T-cell (primary cell): ENCODE results near the gene AP2A2. TPM values are rescaled to one million over a fixed set of nuclear protein-coding genes. Genes with fewer than 3 reads are reported as not detected.

Experiments
- total RNA-seq, 35 experiments: library from RNA in 6 of 35; stranded (reverse) in 6 of 35; fragments of 120-200 nt in 1 of 35; gene quantifications; one replicate each; pipeline versions ENCODE4 v1.2.1 to v1.2.4 and lab custom pipeline; 2013 to 2026

AP2A2 gene
- total RNA-seq, 5 donors from 2014 or later (not counting 1 experiment from before 2014, with no cell fraction given), result 59.6 to 85.3 (median 70.8) TPM

Other genes with a start within 250 kb of the AP2A2 start
- gene DEAF1, start 230.6 kb upstream of the AP2A2 start, total RNA-seq, result 100 to 1,000 TPM in 1 of 5 donors, 10 to 100 TPM in 4; 55.8 to 121 (median 57.3) TPM
- 10 to 100 TPM; 21.2 to 43.9 (median 42.4) TPM for gene TMEM80, start 230.1 kb upstream of the AP2A2 start, total RNA-seq
- 10 to 100 TPM in 4 of 5 donors, 1 to 10 TPM in 1; 7.5 to 18.5 (median 14.6) TPM for gene EPS8L2, start 219.6 kb upstream of the AP2A2 start, total RNA-seq
- gene TALDO1, start 178.4 kb upstream of the AP2A2 start, total RNA-seq, result 100 to 1,000 TPM in 3 of 5 donors, 10 to 100 TPM in 2; 60.5 to 106 (median 102) TPM
- 10 to 100 TPM; 40.8 to 73.5 (median 70.2) TPM for gene GATD1, start 148.4 kb upstream of the AP2A2 start, total RNA-seq
- gene CEND1, start 135.8 kb upstream of the AP2A2 start, total RNA-seq, result under 1 TPM in 3 of 5 donors, not detected in 2; 0.18 to 0.28 (median 0.20) TPM
- 10 to 100 TPM; 22.4 to 37.4 (median 35.1) TPM for gene SLC25A22, start 127.6 kb upstream of the AP2A2 start, total RNA-seq
- gene PIDD1, start 120.6 kb upstream of the AP2A2 start, total RNA-seq, result 10 to 100 TPM; 31.1 to 46.6 (median 39.1) TPM
- gene RPLP2, start 115.9 kb upstream of the AP2A2 start, total RNA-seq, result 1,000 to 10,000 TPM; 4,736 to 5,826 (median 5,260) TPM
- gene PNPLA2, start 107.0 kb upstream of the AP2A2 start, total RNA-seq, result 100 to 1,000 TPM; 172 to 212 (median 206) TPM
- 1 to 10 TPM; 1.4 to 2.9 (median 1.5) TPM for gene CRACR2B, start 98.0 kb upstream of the AP2A2 start, total RNA-seq
- gene CD151, start 92.9 kb upstream of the AP2A2 start, total RNA-seq, result 10 to 100 TPM; 14.9 to 28.2 (median 25.6) TPM
- gene POLR2L, start 83.3 kb upstream of the AP2A2 start, total RNA-seq, result 10 to 100 TPM; 34.2 to 73.9 (median 68.7) TPM
- gene TSPAN4, start 83.0 kb upstream of the AP2A2 start, total RNA-seq, result 1 to 10 TPM; 3.1 to 5.8 (median 4.4) TPM
- 10 to 100 TPM; 39.0 to 68.4 (median 51.2) TPM for gene CHID1, start 15.1 kb upstream of the AP2A2 start, total RNA-seq
- gene MUC6, start 110.8 kb downstream of the AP2A2 start, total RNA-seq, result under 1 TPM in 3 of 5 donors, not detected in 2; 0.09 to 0.30 (median 0.23) TPM
- gene MUC2, start 149.0 kb downstream of the AP2A2 start, total RNA-seq, result 1 to 10 TPM in 1 of 5 donors, under 1 TPM in 2, not detected in 2; 0.12 to 1.4 (median 0.53) TPM
- under 1 TPM in 3 of 5 donors, not detected in 2; 0.03 TPM for gene MUC5AC, start 232.1 kb downstream of the AP2A2 start, total RNA-seq